ENCODE results near the gene ZNF628.

ZNF628 gene

GRCh38 chr19:55437410-55437809 is 39.0 kb upstream of the ZNF628 start:
- H3K27ac ChIP-seq = no peak overlapping the region
- no peak for TF ChIP-seq CTCF (conservative IDR thresholded peaks at IDR 0.05)
- no peak for TF ChIP-seq ZFX (IDR thresholded peaks at IDR 0.05)

GRCh38 chr19:55439052-55439451 is 37.4 kb upstream of the ZNF628 start:
- no peak overlapping the region for H3K27ac ChIP-seq
- TF ChIP-seq ZFX (IDR thresholded peaks at IDR 0.05) (no peak), CTCF (conservative IDR thresholded peaks at IDR 0.05) (no peak)

- TF ChIP-seq CTCF (conservative IDR thresholded peaks at IDR 0.05) (no peak), ZFX (IDR thresholded peaks at IDR 0.05) (no peak)
- no peak overlapping the region for H3K27ac ChIP-seq
These were observed 35.9 kb upstream of the ZNF628 start for GRCh38 chr19:55440411-55441105.

- no peak for TF ChIP-seq CTCF (conservative IDR thresholded peaks at IDR 0.05)
- no peak for TF ChIP-seq ZFX (IDR thresholded peaks at IDR 0.05)
- no peak overlapping the region for H3K27ac ChIP-seq
These were observed 35.1 kb upstream of the ZNF628 start for GRCh38 chr19:55441319-55441691.

GRCh38 chr19:55441692-55442321 is 34.6 kb upstream of the ZNF628 start:
- H3K27ac ChIP-seq = no peak overlapping the region
- TF ChIP-seq CTCF (conservative IDR thresholded peaks at IDR 0.05) (no peak), ZFX (IDR thresholded peaks at IDR 0.05) (no peak)

GRCh38 chr19:55442372-55442961 is 34.0 kb upstream of the ZNF628 start:
- H3K27ac ChIP-seq = no peak overlapping the region
- TF ChIP-seq CTCF (conservative IDR thresholded peaks at IDR 0.05) = no peak
- TF ChIP-seq ZFX (IDR thresholded peaks at IDR 0.05) = no peak
